ENCODE measurements around the gene ETS2. TPM values are rescaled to one million over a fixed set of nuclear protein-coding genes. Genes with fewer than 3 reads are reported as not detected.

The ETS2 gene
- polyA plus RNA-seq, 1 donor (not counting 4 experiments of a cell fraction or from before 2014, with no cell fraction given): 58.5 TPM

DNA sequence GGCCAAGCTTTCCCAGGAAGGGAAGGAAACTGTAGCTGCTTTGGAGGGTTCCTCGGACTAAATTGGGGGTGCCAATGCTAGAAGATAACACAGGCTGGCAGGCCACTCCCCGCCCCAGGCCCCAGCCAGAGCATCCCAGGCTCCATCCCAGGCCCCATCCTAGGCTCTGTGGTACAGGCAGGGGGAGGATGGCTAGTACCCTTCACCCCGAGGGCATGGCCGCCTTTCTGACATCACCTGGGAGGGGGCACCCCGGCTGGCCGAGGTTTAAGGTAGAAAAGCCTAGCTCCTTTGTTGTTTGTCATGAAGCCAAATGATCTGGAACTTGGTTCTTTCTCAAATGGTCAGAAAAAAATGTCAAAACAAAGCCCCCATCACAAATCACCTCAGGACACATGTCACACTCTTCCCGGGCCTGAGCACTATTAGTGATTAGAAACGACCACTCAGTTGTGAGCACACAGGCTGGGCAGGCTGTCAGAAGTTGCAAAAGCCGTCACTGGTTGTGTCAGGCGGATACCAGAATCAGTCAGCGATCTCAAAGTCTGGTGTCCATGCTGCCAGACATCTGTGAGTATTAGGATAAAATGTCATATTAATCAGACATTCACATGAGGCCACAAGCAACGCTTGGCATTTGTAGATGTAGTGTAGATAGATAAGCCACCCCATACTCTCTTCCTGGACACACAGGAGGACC is 31.0 kb upstream of the ETS2 start:
- FAIRE-seq (no peak), DNase-seq (ENCODE audit: low read depth, low spot score) (no peak)
- H3K9ac ChIP-seq (ENCODE audit: control insufficient read depth, extremely low read depth, insufficient read depth, low read length): no peak overlapping the region
- no peak overlapping the region for H3K27ac ChIP-seq (ENCODE audit: control insufficient read depth, insufficient read depth, low read length)
- no peaks in the 10 kb centered on the region for H4K20me1 ChIP-seq (ENCODE audit: control insufficient read depth, extremely low read depth, insufficient read depth, low read length)
- H3K9me1 ChIP-seq (ENCODE audit: control insufficient read depth, extremely low read depth, insufficient read depth, low read length): peaks cover 3% of the 10 kb centered on the region
- peaks cover 17% of the 10 kb centered on the region for H3K4me1 ChIP-seq (ENCODE audit: control insufficient read depth, extremely low read depth, insufficient read depth, low read length)
- no peak overlapping the region for H2AFZ ChIP-seq (ENCODE audit: control insufficient read depth, low read length)
- H3K79me2 ChIP-seq (ENCODE audit: control insufficient read depth, insufficient read depth, low read length): no peaks in the 10 kb centered on the region
- H3K27me3 ChIP-seq (ENCODE audit: control insufficient read depth, extremely low read depth, insufficient read depth, low read length): no peaks in the 10 kb centered on the region
- dilution Hi-C loops (cut with MboI; ENCODE audit: extremely low pct_ligation_motif_present, low sequenced_read_pairs): no loop called here
- no peak overlapping the region for H3K4me2 ChIP-seq (ENCODE audit: control insufficient read depth, extremely low read depth, insufficient read depth, low read depth, low read length)
- peaks cover 3% of the 10 kb centered on the region for H3K9me3 ChIP-seq (ENCODE audit: control insufficient read depth, low read depth, low read length)
- no peaks in the 10 kb centered on the region for H3K36me3 ChIP-seq (ENCODE audit: control insufficient read depth in 2 of 2, extremely low read depth in 1 of 2, insufficient read depth in 2 of 2, low read length in 2 of 2)
- TF ChIP-seq EZH2 (IDR thresholded peaks at IDR 0.05; ENCODE audit: low read length): no peak
- TF ChIP-seq CTCF (optimal IDR thresholded peaks at IDR 0.05 in 1 of 3, IDR thresholded peaks at IDR 0.05 in 1 of 3, conservative IDR thresholded peaks at IDR 0.05 in 1 of 3; ENCODE audit: extremely low read depth in 1 of 3, insufficient read depth in 2 of 3, low read length in 3 of 3): no peak
- H3K4me3 ChIP-seq (ENCODE audit: control insufficient read depth in 2 of 3, extremely low read depth in 1 of 3, insufficient read depth in 2 of 3, low read depth in 1 of 3, low read length in 3 of 3): no peak overlapping the region

DNA sequence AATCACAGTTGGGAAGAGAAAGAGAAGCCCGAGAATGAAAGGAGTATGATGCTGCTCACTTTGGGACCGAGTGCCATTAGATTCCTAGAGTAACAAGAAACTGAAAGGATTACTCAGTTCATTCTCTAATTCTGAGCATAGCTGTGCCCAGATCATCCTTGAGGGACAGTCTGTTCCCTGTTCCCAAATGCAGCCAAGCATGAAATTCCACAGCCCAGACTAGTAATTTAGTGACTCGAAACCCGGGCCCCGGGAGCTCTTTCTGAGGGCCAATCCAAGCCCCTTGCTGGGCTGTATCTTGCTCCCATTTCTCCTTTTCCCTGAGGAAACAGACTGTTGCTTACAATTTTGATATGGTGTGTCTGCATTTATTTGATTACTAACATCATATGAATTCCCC is 30.0 kb upstream of the ETS2 start:
- H3K9me3 ChIP-seq (ENCODE audit: control insufficient read depth, low read depth, low read length): peaks cover 3% of the 10 kb centered on the region
- dilution Hi-C loops (cut with MboI; ENCODE audit: extremely low pct_ligation_motif_present, low sequenced_read_pairs): no loop called here
- FAIRE-seq (no peak), DNase-seq (ENCODE audit: low read depth, low spot score) (no peak)
- H4K20me1 ChIP-seq (ENCODE audit: control insufficient read depth, extremely low read depth, insufficient read depth, low read length): no peaks in the 10 kb centered on the region
- H3K79me2 ChIP-seq (ENCODE audit: control insufficient read depth, insufficient read depth, low read length): no peaks in the 10 kb centered on the region
- H3K4me3 ChIP-seq (ENCODE audit: control insufficient read depth in 2 of 3, extremely low read depth in 1 of 3, insufficient read depth in 2 of 3, low read depth in 1 of 3, low read length in 3 of 3): no peak overlapping the region
- H3K36me3 ChIP-seq (ENCODE audit: control insufficient read depth in 2 of 2, extremely low read depth in 1 of 2, insufficient read depth in 2 of 2, low read length in 2 of 2): no peaks in the 10 kb centered on the region
- H3K4me2 ChIP-seq (ENCODE audit: control insufficient read depth, extremely low read depth, insufficient read depth, low read depth, low read length): no peak overlapping the region
- no peaks in the 10 kb centered on the region for H3K27me3 ChIP-seq (ENCODE audit: control insufficient read depth, extremely low read depth, insufficient read depth, low read length)
- H3K9me1 ChIP-seq (ENCODE audit: control insufficient read depth, extremely low read depth, insufficient read depth, low read length): peaks cover 3% of the 10 kb centered on the region
- TF ChIP-seq EZH2 (IDR thresholded peaks at IDR 0.05; ENCODE audit: low read length): no peak
- TF ChIP-seq CTCF (optimal IDR thresholded peaks at IDR 0.05 in 1 of 3, IDR thresholded peaks at IDR 0.05 in 1 of 3, conservative IDR thresholded peaks at IDR 0.05 in 1 of 3; ENCODE audit: extremely low read depth in 1 of 3, insufficient read depth in 2 of 3, low read length in 3 of 3): no peak
- no peak overlapping the region for H2AFZ ChIP-seq (ENCODE audit: control insufficient read depth, low read length)
- H3K9ac ChIP-seq (ENCODE audit: control insufficient read depth, extremely low read depth, insufficient read depth, low read length): no peak overlapping the region
- H3K27ac ChIP-seq (ENCODE audit: control insufficient read depth, insufficient read depth, low read length): no peak overlapping the region
- H3K4me1 ChIP-seq (ENCODE audit: control insufficient read depth, extremely low read depth, insufficient read depth, low read length): peaks cover 20% of the 10 kb centered on the region
